Natural killer cell (primary cell): ENCODE results near the gene RALGPS2. TPM values are rescaled to one million over a fixed set of nuclear protein-coding genes. Genes with fewer than 3 reads are reported as not detected.

Source experiments
- ATAC-seq, 3 donors: fragments of 150-1000 bp in 2 of 3; fragments of 200-7000 bp in 1 of 3; cut with Tn5 transposase; 1 replicate in 1 of 3; 2 replicates in 2 of 3; pipeline ENCODE4 v1.10.0; 2021; ENCODE audit warnings: mild to moderate bottlenecking in 2 of 3, moderate library complexity in 2 of 3
- DNase-seq, 2 donors: peaks; one replicate each; pipeline versions ENCODE4 v3.0.0 to v3.0.0-alpha.2; 2013 to 2021; ENCODE audit warnings: mixed read lengths in 1 of 2
- H3K27ac ChIP-seq: one replicate; pipeline ENCODE4 v1.5.1; 2013; ENCODE audit warnings: mild to moderate bottlenecking, low read length
- H3K27me3 ChIP-seq: one replicate; pipeline ENCODE4 v1.6.1; 2013; ENCODE audit warnings: low read length; ENCODE audit not compliant: control insufficient read depth, insufficient read depth
- H3K36me3 ChIP-seq: one replicate; pipeline ENCODE4 v1.6.1; 2013; ENCODE audit warnings: low read length; ENCODE audit not compliant: control insufficient read depth, insufficient read depth
- H3K4me1 ChIP-seq: one replicate; pipeline ENCODE4 v1.6.1; 2013; ENCODE audit warnings: low read length; ENCODE audit not compliant: control insufficient read depth, insufficient read depth
- H3K4me3 ChIP-seq: one replicate; pipeline ENCODE4 v1.5.1; 2013; ENCODE audit warnings: low read length
- H3K9me3 ChIP-seq: one replicate; pipeline ENCODE4 v1.6.1; 2013; ENCODE audit warnings: low read length; ENCODE audit not compliant: control insufficient read depth, insufficient read depth
- H3K27ac Mint-ChIP-seq, 2 donors: one replicate each; pipeline ENCODE4 v1.8.0; 2022; ENCODE audit warnings: mild to moderate bottlenecking in 2 of 2, mixed read lengths in 2 of 2, moderate library complexity in 1 of 2
- H3K27me3 Mint-ChIP-seq, 2 donors: one replicate each; pipeline ENCODE4 v1.8.0; 2022; ENCODE audit warnings: low read depth in 2 of 2, mixed read lengths in 2 of 2
- H3K36me3 Mint-ChIP-seq: one replicate; pipeline ENCODE4 v1.8.0; 2022; ENCODE audit warnings: mixed read lengths
- H3K4me1 Mint-ChIP-seq, 2 donors: one replicate each; pipeline ENCODE4 v1.8.0; 2022; ENCODE audit warnings: mixed read lengths in 2 of 2
- H3K4me3 Mint-ChIP-seq: one replicate; pipeline ENCODE4 v1.8.0; 2022; ENCODE audit warnings: mild to moderate bottlenecking, moderate library complexity, mixed read lengths
- H3K9me3 Mint-ChIP-seq, 2 donors: one replicate each; pipeline ENCODE4 v1.8.0; 2022; ENCODE audit warnings: mixed read lengths in 2 of 2
- CTCF ChIP-seq: fragments of 200-600 bp; IDR thresholded peaks from one replicate; pipeline ENCODE4 v1.8.0; 2022; ENCODE audit warnings: antibody characterized with exemption
- WGBS: methylation state at CpG from one replicate; pipeline ENCODE4 v1.1.7; 2013; ENCODE audit warnings: missing lambda C conversion rate; ENCODE audit not compliant: insufficient coverage; 5-methylcytosine and 5-hydroxymethylcytosine counted together
- intact Hi-C: fragments of 100-400 bp; cut with micrococcal nuclease; formaldehyde crosslinking; loops from one replicate; pipeline ENCODE4 v1.14.2; 2022
- total RNA-seq, 4 donors: library from RNA; stranded (reverse); fragments of 120-200 nt in 1 of 4; gene quantifications; one replicate each; pipeline versions ENCODE4 v1.2.3 to v1.2.4, GENCODE V29; 2013 to 2022

RALGPS2 gene
- total RNA-seq, 3 donors from 2014 or later (not counting 1 experiment from before 2014, with no cell fraction given), result 11.1 to 12.4 (median 11.8) TPM

- Mint-ChIP-seq H3K27ac (no peak overlapping the region), H3K27me3 (no peaks in the 10 kb centered on the region)
These were observed 193.3 kb downstream of the RALGPS2 start for GRCh38 chr1:178918308-178918707.

GRCh38 chr1:178918955-178919354, 193.9 kb downstream of the RALGPS2 start:
- no peak overlapping the region for H3K4me3 ChIP-seq
- no peak for DNase-seq
- H3K27me3 Mint-ChIP-seq, result no peaks in the 10 kb centered on the region
- TF ChIP-seq CTCF, result no peak
- peaks cover 11% of the 10 kb centered on the region for H3K36me3 Mint-ChIP-seq
- 96% methylated on average over 2 of the region's 2 CpGs for WGBS
- H3K4me3 Mint-ChIP-seq, result no peak overlapping the region
- H3K27ac Mint-ChIP-seq, result no peak overlapping the region
- no peak overlapping the region for H3K27ac ChIP-seq
- H3K36me3 ChIP-seq, result peaks cover 6% of the 10 kb centered on the region
- H3K9me3 Mint-ChIP-seq, result no peaks in the 10 kb centered on the region
- H3K4me1 ChIP-seq, result no peaks in the 10 kb centered on the region
- intact Hi-C loops, result no loop called here
- no peak for ATAC-seq
- H3K27me3 ChIP-seq, result no peaks in the 10 kb centered on the region
- H3K9me3 ChIP-seq, result no peaks in the 10 kb centered on the region
- no peaks in the 10 kb centered on the region for H3K4me1 Mint-ChIP-seq

More at GRCh38 chr1:178918308-178918707, 193.3 kb downstream of the RALGPS2 start:
- H3K4me1 ChIP-seq, result no peaks in the 10 kb centered on the region
- H3K4me3 ChIP-seq, result no peak overlapping the region
- no peak for DNase-seq
- Mint-ChIP-seq H3K4me1 (no peaks in the 10 kb centered on the region), H3K36me3 (peaks cover 11% of the 10 kb centered on the region), H3K9me3 (no peaks in the 10 kb centered on the region), H3K4me3 (no peak overlapping the region)
- no peak for ATAC-seq
- peaks cover 6% of the 10 kb centered on the region for H3K36me3 ChIP-seq
- intact Hi-C loops, result no loop called here
- H3K27me3 ChIP-seq, result no peaks in the 10 kb centered on the region
- WGBS, result 95% methylated on average over 4 of the region's 6 CpGs
- no peak overlapping the region for H3K27ac ChIP-seq
- H3K9me3 ChIP-seq, result no peaks in the 10 kb centered on the region
- no peak for TF ChIP-seq CTCF

DNA sequence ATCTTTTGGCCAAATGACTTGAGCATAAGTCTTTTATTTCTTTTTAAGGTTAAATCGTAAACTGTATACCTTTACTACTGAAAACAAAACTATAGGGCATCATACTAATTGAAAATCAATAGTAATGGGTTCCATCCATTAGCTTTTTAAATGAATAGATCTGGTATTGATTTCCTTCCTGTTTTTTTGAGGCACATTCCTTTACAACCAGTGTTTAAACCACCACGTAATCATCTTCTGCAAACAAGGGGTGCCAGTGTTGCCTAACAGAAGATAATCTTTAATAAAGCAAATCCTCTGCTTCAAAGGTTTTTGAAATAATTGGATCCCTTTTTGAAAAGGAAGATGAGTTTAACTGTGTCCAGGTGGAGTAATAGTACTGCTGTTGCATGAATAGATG, 194.5 kb downstream of the RALGPS2 start:
- intact Hi-C loops, result no loop called here
- H3K36me3 Mint-ChIP-seq, result peaks cover 17% of the 10 kb centered on the region

More for the DNA sequence above, 194.5 kb downstream of the RALGPS2 start:
- DNase-seq, result no peak
- Histone ChIP-seq H3K27ac (no peak overlapping the region), H3K36me3 (peaks cover 6% of the 10 kb centered on the region), H3K4me3 (no peak overlapping the region), H3K9me3 (no peaks in the 10 kb centered on the region), H3K4me1 (no peaks in the 10 kb centered on the region), H3K27me3 (no peaks in the 10 kb centered on the region)
- Mint-ChIP-seq H3K27me3 (no peaks in the 10 kb centered on the region), H3K4me1 (no peaks in the 10 kb centered on the region), H3K9me3 (no peaks in the 10 kb centered on the region), H3K4me3 (no peak overlapping the region), H3K27ac (no peak overlapping the region)
- no peak for TF ChIP-seq CTCF
- ATAC-seq, result no peak
- WGBS, result 88% methylated on average over 1 of the region's 2 CpGs
